Smooth muscle cell of bladder (primary cell): ENCODE results near the gene FBXW5. TPM values are rescaled to one million over a fixed set of nuclear protein-coding genes. Genes with fewer than 3 reads are reported as not detected.

Source experiments
- total RNA-seq: library from RNA; depleted of rRNA; stranded (reverse); fragments of >200 nt; gene quantifications from 2 replicates; pipeline ENCODE4 v1.2.3, GENCODE V29; 2014

The FBXW5 gene, protein sequence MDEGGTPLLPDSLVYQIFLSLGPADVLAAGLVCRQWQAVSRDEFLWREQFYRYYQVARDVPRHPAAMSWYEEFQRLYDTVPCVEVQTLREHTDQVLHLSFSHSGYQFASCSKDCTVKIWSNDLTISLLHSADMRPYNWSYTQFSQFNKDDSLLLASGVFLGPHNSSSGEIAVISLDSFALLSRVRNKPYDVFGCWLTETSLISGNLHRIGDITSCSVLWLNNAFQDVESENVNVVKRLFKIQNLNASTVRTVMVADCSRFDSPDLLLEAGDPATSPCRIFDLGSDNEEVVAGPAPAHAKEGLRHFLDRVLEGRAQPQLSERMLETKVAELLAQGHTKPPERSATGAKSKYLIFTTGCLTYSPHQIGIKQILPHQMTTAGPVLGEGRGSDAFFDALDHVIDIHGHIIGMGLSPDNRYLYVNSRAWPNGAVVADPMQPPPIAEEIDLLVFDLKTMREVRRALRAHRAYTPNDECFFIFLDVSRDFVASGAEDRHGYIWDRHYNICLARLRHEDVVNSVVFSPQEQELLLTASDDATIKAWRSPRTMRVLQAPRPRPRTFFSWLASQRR
- total RNA-seq, result 116 and 152 TPM in 2 replicates

DNA sequence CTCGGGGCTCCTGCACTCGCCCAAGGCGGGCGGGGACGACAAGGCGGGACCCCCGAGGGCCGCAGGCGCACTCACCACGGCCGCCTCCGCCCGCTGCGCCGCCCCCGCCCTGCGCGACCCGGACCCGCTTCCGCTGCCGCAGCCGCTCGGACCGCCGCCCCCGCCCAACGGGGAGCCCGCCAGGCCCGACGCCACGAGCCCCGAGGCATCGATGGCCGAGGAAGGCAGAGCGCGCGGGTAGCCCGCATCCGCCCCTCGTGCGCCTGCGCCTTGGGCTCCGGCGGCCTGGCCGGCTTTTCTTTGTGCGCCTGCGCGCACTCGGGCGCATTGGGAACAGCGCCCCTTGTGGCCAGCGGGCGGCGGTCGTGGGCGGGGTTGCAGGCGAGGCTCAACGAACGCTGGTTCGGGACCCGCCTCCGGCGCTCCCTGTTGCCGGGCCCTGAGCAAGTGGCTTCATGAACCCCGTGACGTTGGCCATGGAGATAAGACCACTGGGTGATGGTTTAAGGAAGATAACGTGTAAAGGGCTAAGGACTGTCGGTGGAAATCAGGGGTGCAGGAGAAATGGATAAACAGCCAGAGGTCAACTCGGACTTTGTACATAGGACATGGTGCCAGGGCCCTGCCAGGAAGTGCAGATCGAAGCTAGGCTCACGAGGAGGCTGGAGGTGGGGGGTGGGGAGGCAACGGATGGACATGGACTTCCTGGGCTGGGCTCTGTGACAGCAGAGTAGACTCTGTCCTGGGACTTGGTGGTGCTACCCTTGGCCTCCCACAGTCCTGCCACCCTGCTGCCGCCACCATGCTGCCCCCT lies at the start of gene FBXW5, which contains the start of gene C8G:
FBXW5 (minus strand) TSS at position 220 of the 814 bp plus-strand sequence. CDS start 655 bp downstream, outside the sequence.
C8G (plus strand) TSS at position 725 of the 814 bp plus-strand sequence; CDS start at position 803, 78 bp downstream.

DNA sequence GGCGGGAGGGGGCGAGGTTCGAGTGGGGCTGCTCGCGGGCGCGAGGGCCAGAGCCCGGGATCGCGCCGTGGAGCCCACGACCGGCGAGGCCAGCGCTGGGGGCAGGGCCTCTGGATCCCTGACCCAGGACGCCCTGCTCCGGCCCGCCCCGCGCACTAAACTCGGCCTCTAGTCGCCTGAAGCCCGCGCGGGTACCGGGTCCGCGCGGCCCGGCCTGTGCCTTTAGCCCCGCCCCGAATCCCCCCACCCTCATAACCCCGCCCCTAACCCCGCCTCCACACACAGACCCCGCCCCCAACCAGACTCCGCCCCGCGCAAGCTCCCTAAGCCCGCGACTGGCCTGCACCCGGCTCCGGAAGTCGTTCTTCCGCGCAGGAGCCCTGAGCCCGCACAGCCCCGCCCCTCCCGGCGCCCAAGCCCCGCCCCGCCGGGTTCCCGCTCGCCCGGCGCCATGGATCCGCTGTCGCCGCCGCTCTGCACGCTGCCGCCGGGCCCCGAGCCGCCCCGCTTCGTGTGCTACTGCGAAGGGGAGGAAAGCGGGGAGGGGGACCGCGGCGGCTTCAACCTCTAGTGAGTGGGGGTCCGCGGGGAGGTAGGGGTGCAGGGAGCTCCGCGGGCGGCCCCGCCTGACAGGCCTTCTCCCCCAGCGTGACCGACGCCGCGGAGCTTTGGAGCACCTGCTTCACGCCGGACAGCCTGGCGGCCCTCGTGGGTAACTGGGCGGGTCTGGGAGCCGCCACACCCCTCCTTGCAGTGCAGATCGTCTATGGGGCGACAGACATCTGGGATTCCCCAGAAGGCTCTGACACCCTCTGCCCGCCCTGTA lies 47.7 kb upstream of the FBXW5 start, which contains the start of gene PAXX:
PAXX (plus strand) TSS at position 430 of the 826 bp plus-strand sequence; CDS start at position 452, 22 bp downstream.

DNA sequence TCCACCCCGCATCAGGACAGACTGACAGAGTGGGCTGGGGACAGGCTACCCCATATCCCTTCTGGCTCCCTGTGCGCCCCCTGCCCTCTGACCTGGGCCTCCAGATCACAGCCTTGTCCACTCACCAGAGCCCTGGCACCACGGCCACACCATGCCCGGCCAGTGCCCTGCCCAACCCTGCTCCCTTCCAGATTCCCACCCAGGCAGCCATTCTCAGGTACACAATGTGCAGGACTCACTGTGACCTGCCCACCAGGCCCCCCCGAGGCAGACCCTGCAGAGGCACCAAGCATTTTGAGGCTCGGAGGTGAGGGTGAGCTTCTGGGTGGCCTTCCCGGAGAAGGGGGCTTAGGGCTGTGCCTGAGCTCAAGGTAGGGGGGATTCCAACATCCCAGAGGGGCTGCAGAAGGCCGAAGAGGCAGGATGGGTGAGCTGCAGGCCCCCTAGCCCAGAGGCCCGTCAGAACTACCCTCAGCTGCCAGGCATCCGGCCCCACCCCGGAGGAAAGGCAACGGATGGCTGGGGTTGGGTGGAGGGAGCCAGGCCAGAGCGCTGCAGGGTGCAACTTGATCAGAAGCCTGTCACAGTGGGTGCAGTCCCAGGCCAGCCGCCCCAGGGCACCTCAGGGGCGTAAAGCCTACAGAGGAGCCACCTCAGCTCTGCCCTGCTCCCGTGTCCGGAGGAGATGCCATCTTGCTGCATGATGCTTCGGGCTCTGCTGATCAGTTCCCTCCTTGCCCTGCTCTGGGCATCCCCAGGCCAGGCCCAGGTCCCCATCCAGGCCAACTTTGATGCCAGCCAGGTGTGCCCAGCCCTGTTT lies 37.9 kb upstream of the FBXW5 start, which contains the start of gene LCNL1:
LCNL1 (plus strand) TSS at position 762 of the 820 bp plus-strand sequence. CDS start 594 bp downstream, outside the sequence.

DNA sequence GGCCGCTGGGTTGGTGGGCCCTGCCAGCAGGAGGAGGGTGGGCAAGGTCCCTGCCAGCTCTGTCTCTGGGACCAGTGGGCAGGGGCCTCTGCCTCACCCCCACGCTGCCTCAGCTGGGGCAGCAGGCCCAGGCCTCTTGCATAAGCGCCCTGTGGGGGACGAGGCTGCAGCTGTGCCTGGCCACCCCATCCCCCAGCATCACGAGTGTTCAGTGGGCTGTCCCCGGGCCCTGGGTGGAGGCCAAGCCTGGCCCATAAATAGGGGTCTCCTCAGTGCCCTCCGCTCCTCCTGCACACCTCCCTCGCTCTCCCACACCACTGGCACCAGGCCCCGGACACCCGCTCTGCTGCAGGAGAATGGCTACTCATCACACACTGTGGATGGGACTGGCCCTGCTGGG lies 32.7 kb upstream of the FBXW5 start, which contains the start of gene PTGDS:
PTGDS (plus strand) TSS at position 282 of the 400 bp plus-strand sequence; CDS start at position 357, 75 bp downstream.

DNA sequence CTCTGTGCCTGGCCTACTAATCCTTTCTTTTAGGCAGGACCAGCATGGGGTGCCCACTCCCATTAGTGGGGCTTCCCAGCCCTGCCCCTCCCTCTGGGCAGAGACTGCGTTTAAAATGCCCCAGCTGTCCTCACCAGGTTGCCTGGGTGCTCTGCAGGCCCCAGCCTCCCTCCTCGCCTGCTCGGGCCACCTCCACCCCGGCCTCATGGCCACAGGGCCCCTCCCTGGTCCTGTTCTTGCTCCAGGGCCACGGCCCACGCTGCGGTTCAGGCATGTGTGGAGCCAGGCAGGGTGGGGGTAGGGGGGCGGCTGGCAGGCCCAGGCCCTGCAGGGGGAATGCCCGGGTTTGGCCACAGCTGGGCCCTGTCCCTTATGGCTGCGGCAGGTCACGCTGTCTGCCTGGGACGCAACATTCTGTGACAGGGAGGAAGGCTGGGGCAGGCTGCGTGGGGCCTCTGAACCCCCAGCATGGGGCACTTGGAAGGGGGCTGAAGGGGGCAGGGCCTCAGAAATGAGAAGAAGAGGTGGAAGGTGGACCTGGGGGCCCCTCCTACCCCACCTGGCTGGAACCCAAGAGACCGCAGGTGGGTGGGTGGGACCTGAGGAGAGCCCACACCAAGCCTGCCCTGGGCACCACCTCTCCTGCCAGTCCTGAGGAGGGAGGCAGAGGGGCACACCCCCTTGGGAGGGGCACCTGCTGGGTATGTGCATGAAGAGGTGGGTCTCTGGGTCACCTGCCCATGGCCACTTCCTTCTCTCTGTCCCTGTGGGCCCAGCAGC lies 7.2 kb upstream of the FBXW5 start, which contains the start of gene LCN12:
LCN12 (plus strand) TSS at position 733 of the 780 bp plus-strand sequence. CDS start 55 bp downstream, outside the sequence.

Other genes starting within 250 kb of the FBXW5 start
- gene DIPK1B, start 232.2 kb downstream of the FBXW5 start, total RNA-seq, result 1.00 and 1.0 TPM in 2 replicates
- not detected in 2 replicates for gene LCN10, start 201.8 kb downstream of the FBXW5 start, total RNA-seq
- gene LCN6, start 196.2 kb downstream of the FBXW5 start, total RNA-seq, result not detected in 2 replicates
- not detected in 2 replicates for gene LCN8, start 186.5 kb downstream of the FBXW5 start, total RNA-seq
- not detected in 2 replicates for gene LCN15, start 180.2 kb downstream of the FBXW5 start, total RNA-seq
- gene TMEM141, start 153.4 kb downstream of the FBXW5 start, total RNA-seq, result 57.2 and 57.3 TPM in 2 replicates
- gene CCDC183, start 148.4 kb downstream of the FBXW5 start, total RNA-seq, result 0.28 and 0.46 TPM in 2 replicates
- 55.6 and 61.1 TPM in 2 replicates for gene RABL6, start 136.8 kb downstream of the FBXW5 start, total RNA-seq
- 1.00 and 1.4 TPM in 2 replicates for gene AJM1, start 102.3 kb downstream of the FBXW5 start, total RNA-seq
- gene PHPT1, start 95.3 kb downstream of the FBXW5 start, total RNA-seq, result 203 and 206 TPM in 2 replicates
- gene MAMDC4, start 92.4 kb downstream of the FBXW5 start, total RNA-seq, result 0.85 and 2.2 TPM in 2 replicates
- 452 and 470 TPM in 2 replicates for gene EDF1, start 78.4 kb downstream of the FBXW5 start, total RNA-seq
- gene TRAF2, start 58.2 kb downstream of the FBXW5 start, total RNA-seq, result 4.0 and 6.3 TPM in 2 replicates
- gene C8G, start 505 bp upstream of the FBXW5 start, total RNA-seq, result 0.14 TPM in 1 of 2 replicates, not detected in the other
- gene LCN12, start 7.5 kb upstream of the FBXW5 start, total RNA-seq, result 0.28 TPM in 1 of 2 replicates, not detected in the other
- 2.3 and 14.1 TPM in 2 replicates for gene PTGDS, start 32.8 kb upstream of the FBXW5 start, total RNA-seq
- gene LCNL1, start 38.3 kb upstream of the FBXW5 start, total RNA-seq, result 0.57 and 3.4 TPM in 2 replicates
- gene PAXX, start 47.7 kb upstream of the FBXW5 start, total RNA-seq, result 6.6 and 7.5 TPM in 2 replicates
- 5.0 and 7.8 TPM in 2 replicates for gene CLIC3, start 51.8 kb upstream of the FBXW5 start, total RNA-seq
- 11.9 and 20.0 TPM in 2 replicates for gene ABCA2, start 83.5 kb upstream of the FBXW5 start, total RNA-seq
- not detected in 2 replicates for gene FUT7, start 87.3 kb upstream of the FBXW5 start, total RNA-seq
- 12.1 and 18.4 TPM in 2 replicates for gene NPDC1, start 101.4 kb upstream of the FBXW5 start, total RNA-seq
- gene ENTPD2, start 109.3 kb upstream of the FBXW5 start, total RNA-seq, result not detected in 2 replicates
- 0.43 and 0.55 TPM in 2 replicates for gene SAPCD2, start 125.8 kb upstream of the FBXW5 start, total RNA-seq
- 7.7 and 14.3 TPM in 2 replicates for gene UAP1L1, start 132.8 kb upstream of the FBXW5 start, total RNA-seq
- gene MAN1B1, start 142.2 kb upstream of the FBXW5 start, total RNA-seq, result 73.2 and 87.0 TPM in 2 replicates
- 68.8 and 81.6 TPM in 2 replicates for gene DPP7, start 170.0 kb upstream of the FBXW5 start, total RNA-seq
- under 0.01 TPM in 1 of 2 replicates, not detected in the other for gene GRIN1, start 194.4 kb upstream of the FBXW5 start, total RNA-seq
- not detected in 2 replicates for gene LRRC26, start 225.3 kb upstream of the FBXW5 start, total RNA-seq
- not detected in 2 replicates for gene TMEM210, start 227.3 kb upstream of the FBXW5 start, total RNA-seq
- gene ANAPC2, start 243.8 kb upstream of the FBXW5 start, total RNA-seq, result 15.2 and 23.7 TPM in 2 replicates
- 60.9 and 66.0 TPM in 2 replicates for gene SSNA1, start 243.9 kb upstream of the FBXW5 start, total RNA-seq